GM19452 (cell line): ENCODE data around the gene RETSAT.
"Not testable (repeated sequence)": the region's sequence is repeated elsewhere in the genome, so short reads cannot be mapped to it uniquely, and the experiment has no call there.

Experiments used
- ATAC-seq: cut with Tn5 transposase; IDR thresholded peaks from one replicate; pipeline ENCODE4 v1.9.1; 2021; ENCODE audit not compliant: unreplicated experiment

The RETSAT gene

GRCh38 chr2:85334928-85335327 lies 19.4 kb downstream of the RETSAT start:
- no peak for ATAC-seq

- not testable (repeated sequence) for ATAC-seq
Measured at GRCh38 chr2:85333877-85334276, 20.5 kb downstream of the RETSAT start.

- no peak for ATAC-seq
Measured at GRCh38 chr2:85330839-85331636, 23.3 kb downstream of the RETSAT start.

GRCh38 chr2:85329701-85330100 lies 24.6 kb downstream of the RETSAT start:
- ATAC-seq = not testable (repeated sequence)

GRCh38 chr2:85329181-85329651 lies 25.1 kb downstream of the RETSAT start:
- ATAC-seq = no peak

- ATAC-seq = peak; percentile 79
Measured at GRCh38 chr2:85327822-85328617, 26.3 kb downstream of the RETSAT start, which contains the start of gene TGOLN2. Gene TGOLN2 (minus strand): TSS chr2:85327989. CDS start chr2:85327962, 27 bp downstream.

GRCh38 chr2:85327160-85327821 lies 27.0 kb downstream of the RETSAT start:
- ATAC-seq = no peak

- peak; percentile 37 for ATAC-seq
Measured at GRCh38 chr2:85326406-85327159, 27.7 kb downstream of the RETSAT start.

GRCh38 chr2:85325466-85325811 lies 28.9 kb downstream of the RETSAT start:
- no peak for ATAC-seq

- ATAC-seq = no peak
Measured at GRCh38 chr2:85324639-85325465, 29.5 kb downstream of the RETSAT start.

- not testable (repeated sequence) for ATAC-seq
Measured at GRCh38 chr2:85323988-85324367, 30.4 kb downstream of the RETSAT start.

- no peak for ATAC-seq
Measured at GRCh38 chr2:85323351-85323987, 30.9 kb downstream of the RETSAT start.

- ATAC-seq = no peak
Measured at GRCh38 chr2:85319796-85320195, 34.5 kb downstream of the RETSAT start.

GRCh38 chr2:85318222-85319074 lies 35.9 kb downstream of the RETSAT start:
- no peak for ATAC-seq

- ATAC-seq = not testable (repeated sequence)
Measured at GRCh38 chr2:85315921-85316320, 38.4 kb downstream of the RETSAT start.

- no peak for ATAC-seq
Measured at GRCh38 chr2:85314884-85315242, 39.5 kb downstream of the RETSAT start.

- ATAC-seq = no peak
Measured at GRCh38 chr2:85312404-85312803, 41.9 kb downstream of the RETSAT start.

- no peak for ATAC-seq
Measured at GRCh38 chr2:85310330-85310729, 44.0 kb downstream of the RETSAT start.
